ENCODE measurements around the gene ABHD17A.
A peak's percentile ranks its signal among the peaks of the same experiment; 100 is the strongest.
"Not testable (repeated sequence)": the region's sequence is repeated elsewhere in the genome, so short reads cannot be mapped to it uniquely, and the experiment has no call there.

Gene ABHD17A

GRCh38 chr19:1905110-1905862, 20.0 kb upstream of the ABHD17A start, which contains the start of the genes ADAT3 and SCAMP4:
TSS of gene ADAT3 (plus strand) at chr19:1905399. CDS start at chr19:1912048, 6,649 bp downstream.
TSS of gene SCAMP4 (plus strand) at chr19:1905399. CDS start at chr19:1915020, 9,621 bp downstream.
- H3K9me3 ChIP-seq (ENCODE audit: control insufficient read depth, insufficient read depth, low read length) = no peaks in the 10 kb centered on the region
- H3K4me1 ChIP-seq (ENCODE audit: insufficient read depth, low read length) = no peaks in the 10 kb centered on the region
- no peaks in the 10 kb centered on the region for H3K36me3 ChIP-seq (ENCODE audit: insufficient read depth, low read length)
- peak within 1 kb of the TSS; percentile 90 for H3K9ac ChIP-seq (ENCODE audit: low read depth, low read length)

- Histone ChIP-seq H3K9me3 (ENCODE audit: control insufficient read depth, insufficient read depth, low read length) (no peaks in the 10 kb centered on the region), H3K4me1 (ENCODE audit: insufficient read depth, low read length) (no peaks in the 10 kb centered on the region), H3K9ac (ENCODE audit: low read depth, low read length) (peak overlapping the region; percentile 90), H3K36me3 (ENCODE audit: insufficient read depth, low read length) (no peaks in the 10 kb centered on the region)
Observed at GRCh38 chr19:1904860-1905109, 19.5 kb upstream of the ABHD17A start.

- Histone ChIP-seq H3K9ac (ENCODE audit: low read depth, low read length) (no peak overlapping the region), H3K36me3 (ENCODE audit: insufficient read depth, low read length) (no peaks in the 10 kb centered on the region), H3K4me1 (ENCODE audit: insufficient read depth, low read length) (no peaks in the 10 kb centered on the region), H3K9me3 (ENCODE audit: control insufficient read depth, insufficient read depth, low read length) (no peaks in the 10 kb centered on the region)
Observed at GRCh38 chr19:1902923-1903322, 17.6 kb upstream of the ABHD17A start.

- Histone ChIP-seq H3K4me1 (ENCODE audit: insufficient read depth, low read length) (no peaks in the 10 kb centered on the region; the same call in 1 of the 2 replicates), H3K9me3 (ENCODE audit: control insufficient read depth, insufficient read depth, low read length) (no peaks in the 10 kb centered on the region), H3K9ac (ENCODE audit: low read depth, low read length) (no peak overlapping the region), H3K36me3 (ENCODE audit: insufficient read depth, low read length) (no peaks in the 10 kb centered on the region)
Observed at GRCh38 chr19:1901940-1902404, 16.7 kb upstream of the ABHD17A start.

GRCh38 chr19:1896508-1896907, 11.2 kb upstream of the ABHD17A start:
- H3K9me3 ChIP-seq (ENCODE audit: control insufficient read depth, insufficient read depth, low read length) = no peaks in the 10 kb centered on the region
- H3K9ac ChIP-seq (ENCODE audit: low read depth, low read length) = no peak overlapping the region
- H3K36me3 ChIP-seq (ENCODE audit: insufficient read depth, low read length) = no peaks in the 10 kb centered on the region
- H3K4me1 ChIP-seq (ENCODE audit: insufficient read depth, low read length) = no peaks in the 10 kb centered on the region; the same call in 1 of the 2 replicates

- Histone ChIP-seq H3K9ac (ENCODE audit: low read depth, low read length) (no peak overlapping the region), H3K9me3 (ENCODE audit: control insufficient read depth, insufficient read depth, low read length) (no peaks in the 10 kb centered on the region), H3K36me3 (ENCODE audit: insufficient read depth, low read length) (no peaks in the 10 kb centered on the region), H3K4me1 (ENCODE audit: insufficient read depth, low read length) (no peaks in the 10 kb centered on the region; the same call in 1 of the 2 replicates)
Observed at GRCh38 chr19:1893791-1894190, 8.5 kb upstream of the ABHD17A start.

GRCh38 chr19:1889907-1890306, 4.6 kb upstream of the ABHD17A start:
- H3K9ac ChIP-seq (ENCODE audit: low read depth, low read length) = no peak overlapping the region

GRCh38 chr19:1888385-1888784, 3.1 kb upstream of the ABHD17A start:
- Histone ChIP-seq H3K9ac (ENCODE audit: low read depth, low read length) (no peak overlapping the region), H3K36me3 (ENCODE audit: insufficient read depth, low read length) (no peaks in the 10 kb centered on the region), H3K9me3 (ENCODE audit: control insufficient read depth, insufficient read depth, low read length) (no peaks in the 10 kb centered on the region), H3K4me1 (ENCODE audit: insufficient read depth, low read length) (peaks cover 11% of the 10 kb centered on the region; the same call in 1 of the 2 replicates)

More at GRCh38 chr19:1889907-1890306, 4.6 kb upstream of the ABHD17A start:
- no peaks in the 10 kb centered on the region for H3K9me3 ChIP-seq (ENCODE audit: control insufficient read depth, insufficient read depth, low read length)
- peaks cover 6% of the 10 kb centered on the region; the same call in 1 of the 2 replicates for H3K4me1 ChIP-seq (ENCODE audit: insufficient read depth, low read length)
- H3K36me3 ChIP-seq (ENCODE audit: insufficient read depth, low read length) = no peaks in the 10 kb centered on the region

- not testable (repeated sequence) for H3K9ac ChIP-seq (ENCODE audit: low read depth, low read length); H3K9me3 ChIP-seq (ENCODE audit: control insufficient read depth, insufficient read depth, low read length); H3K36me3 ChIP-seq (ENCODE audit: insufficient read depth, low read length)
- H3K4me1 ChIP-seq (ENCODE audit: insufficient read depth, low read length) = peaks cover 20% of the 10 kb centered on the region
Observed at GRCh38 chr19:1886360-1886759, 1.1 kb upstream of the ABHD17A start.

- peak overlapping the region; percentile 82 for H3K9ac ChIP-seq (ENCODE audit: low read depth, low read length)
Observed at GRCh38 chr19:1884719-1885334, 469 bp downstream of the ABHD17A start.

GRCh38 chr19:1884291-1884718, 991 bp downstream of the ABHD17A start:
- Histone ChIP-seq H3K9ac (ENCODE audit: low read depth, low read length) (peak overlapping the region; percentile 82; the same call in 1 of the 2 replicates), H3K36me3 (ENCODE audit: insufficient read depth, low read length) (no peaks in the 10 kb centered on the region), H3K4me1 (ENCODE audit: insufficient read depth, low read length) (peaks cover 20% of the 10 kb centered on the region), H3K9me3 (ENCODE audit: control insufficient read depth, insufficient read depth, low read length) (no peaks in the 10 kb centered on the region)

More at GRCh38 chr19:1884719-1885334, 469 bp downstream of the ABHD17A start:
- Histone ChIP-seq H3K4me1 (ENCODE audit: insufficient read depth, low read length) (peaks cover 20% of the 10 kb centered on the region), H3K9me3 (ENCODE audit: control insufficient read depth, insufficient read depth, low read length) (no peaks in the 10 kb centered on the region), H3K36me3 (ENCODE audit: insufficient read depth, low read length) (no peaks in the 10 kb centered on the region)

- peak overlapping the region; percentile 82; the same call in 1 of the 2 replicates for H3K9ac ChIP-seq (ENCODE audit: low read depth, low read length)
- peaks cover 20% of the 10 kb centered on the region for H3K4me1 ChIP-seq (ENCODE audit: insufficient read depth, low read length)
- H3K9me3 ChIP-seq (ENCODE audit: control insufficient read depth, insufficient read depth, low read length) = no peaks in the 10 kb centered on the region
- H3K36me3 ChIP-seq (ENCODE audit: insufficient read depth, low read length) = no peaks in the 10 kb centered on the region
Observed at GRCh38 chr19:1883784-1884183, 1.5 kb downstream of the ABHD17A start.

GRCh38 chr19:1882786-1883692, 2.3 kb downstream of the ABHD17A start:
- peaks cover 20% of the 10 kb centered on the region for H3K4me1 ChIP-seq (ENCODE audit: insufficient read depth, low read length)
- H3K36me3 ChIP-seq (ENCODE audit: insufficient read depth, low read length) = no peaks in the 10 kb centered on the region
- no peaks in the 10 kb centered on the region for H3K9me3 ChIP-seq (ENCODE audit: control insufficient read depth, insufficient read depth, low read length)
- H3K9ac ChIP-seq (ENCODE audit: low read depth, low read length) = no peak overlapping the region

- H3K4me1 ChIP-seq (ENCODE audit: insufficient read depth, low read length) = peaks cover 17% of the 10 kb centered on the region
- no peaks in the 10 kb centered on the region for H3K36me3 ChIP-seq (ENCODE audit: insufficient read depth, low read length)
- no peak overlapping the region for H3K9ac ChIP-seq (ENCODE audit: low read depth, low read length)
- H3K9me3 ChIP-seq (ENCODE audit: control insufficient read depth, insufficient read depth, low read length) = no peaks in the 10 kb centered on the region
Observed at GRCh38 chr19:1882089-1882785, 3.1 kb downstream of the ABHD17A start.

All from ES-I3 (cell line).